Hepatocyte (in vitro differentiated cells): ENCODE results near the gene DHRS13.

Experiments
- CTCF ChIP-seq: fragments of 200-600 bp; sonication (generic); IDR thresholded peaks from 2 replicates; pipeline ENCODE4 v1.5.1; 2016; ENCODE audit warnings: antibody characterized with exemption, mild to moderate bottlenecking; ENCODE audit not compliant: poor library complexity
- EZH2 ChIP-seq: fragments of 200-600 bp; sonication (generic); IDR thresholded peaks from 2 replicates; pipeline ENCODE4 v1.6.1; 2016; ENCODE audit warnings: antibody characterized with exemption, mild to moderate bottlenecking, borderline replicate concordance

GRCh38 chr17:28951991-28952975 lies 49.4 kb upstream of the DHRS13 start:
- TF ChIP-seq CTCF, result no peak
- no peak for TF ChIP-seq EZH2
